Esophagus squamous epithelium (tissue), 4 donors: Measurements from ENCODE around the gene FADS3.

Source experiments
- POLR2A ChIP-seq, 4 donors: fragments of 450-650 bp; IDR thresholded peaks; one replicate each; pipeline ENCODE4 v1.6.1; 2017; ENCODE audit warnings: antibody characterized with exemption in 4 of 4, mild to moderate bottlenecking in 4 of 4, moderate library complexity in 3 of 4
- TF ChIP-seq, protein P1 (sequence below), 6 experiments: fragments of 450-650 bp in 4 of 6; fragments of 200-600 bp in 2 of 6; sonication (generic) in 2 of 6; IDR thresholded peaks; one replicate each; pipeline ENCODE4 v1.5.1; 2016 to 2019; ENCODE audit warnings: antibody characterized with exemption in 6 of 6, mild to moderate bottlenecking in 4 of 6, moderate library complexity in 4 of 6

DNA sequence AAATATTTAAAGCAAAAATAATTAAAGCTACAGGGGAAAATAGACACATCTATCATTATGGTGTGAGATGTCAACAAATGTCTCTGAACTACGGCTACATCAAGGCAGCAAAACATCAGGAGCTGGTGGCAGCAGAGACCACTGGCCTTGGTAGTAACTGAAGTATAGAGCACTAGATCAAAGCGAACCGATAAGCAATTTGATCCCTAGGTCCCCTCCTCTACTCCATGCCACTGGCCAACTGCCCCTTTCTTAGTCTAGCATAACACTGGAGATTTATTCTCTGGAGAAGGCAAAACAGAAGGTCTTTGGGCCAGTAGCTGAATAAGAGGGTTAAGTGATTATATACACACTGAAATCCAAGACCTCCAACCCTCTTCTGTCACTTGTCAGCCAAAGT lies 39.6 kb upstream of the FADS3 start:
- TF ChIP-seq, protein P1, sequence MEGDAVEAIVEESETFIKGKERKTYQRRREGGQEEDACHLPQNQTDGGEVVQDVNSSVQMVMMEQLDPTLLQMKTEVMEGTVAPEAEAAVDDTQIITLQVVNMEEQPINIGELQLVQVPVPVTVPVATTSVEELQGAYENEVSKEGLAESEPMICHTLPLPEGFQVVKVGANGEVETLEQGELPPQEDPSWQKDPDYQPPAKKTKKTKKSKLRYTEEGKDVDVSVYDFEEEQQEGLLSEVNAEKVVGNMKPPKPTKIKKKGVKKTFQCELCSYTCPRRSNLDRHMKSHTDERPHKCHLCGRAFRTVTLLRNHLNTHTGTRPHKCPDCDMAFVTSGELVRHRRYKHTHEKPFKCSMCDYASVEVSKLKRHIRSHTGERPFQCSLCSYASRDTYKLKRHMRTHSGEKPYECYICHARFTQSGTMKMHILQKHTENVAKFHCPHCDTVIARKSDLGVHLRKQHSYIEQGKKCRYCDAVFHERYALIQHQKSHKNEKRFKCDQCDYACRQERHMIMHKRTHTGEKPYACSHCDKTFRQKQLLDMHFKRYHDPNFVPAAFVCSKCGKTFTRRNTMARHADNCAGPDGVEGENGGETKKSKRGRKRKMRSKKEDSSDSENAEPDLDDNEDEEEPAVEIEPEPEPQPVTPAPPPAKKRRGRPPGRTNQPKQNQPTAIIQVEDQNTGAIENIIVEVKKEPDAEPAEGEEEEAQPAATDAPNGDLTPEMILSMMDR (IDR thresholded peaks at IDR 0.05): no peak
- no peak for TF ChIP-seq POLR2A (IDR thresholded peaks at IDR 0.05)
